ENCODE measurements around the gene TRPM4.

GRCh38 chr19:49114630-49115363, 42.8 kb upstream of the TRPM4 start:
- no peak for TF ChIP-seq EZH2phosphoT487 (IDR thresholded peaks at IDR 0.05; ENCODE audit: borderline replicate concordance, low read depth, low read length)
- TF ChIP-seq CTCF (conservative IDR thresholded peaks at IDR 0.05; ENCODE audit: low read length), result no peak

Data from OCI-LY7 (cell line).